ENCODE data around the gene CLN6.
"Not testable (repeated sequence)": the region's sequence is repeated elsewhere in the genome, so short reads cannot be mapped to it uniquely, and the experiment has no call there.

The CLN6 gene

DNA sequence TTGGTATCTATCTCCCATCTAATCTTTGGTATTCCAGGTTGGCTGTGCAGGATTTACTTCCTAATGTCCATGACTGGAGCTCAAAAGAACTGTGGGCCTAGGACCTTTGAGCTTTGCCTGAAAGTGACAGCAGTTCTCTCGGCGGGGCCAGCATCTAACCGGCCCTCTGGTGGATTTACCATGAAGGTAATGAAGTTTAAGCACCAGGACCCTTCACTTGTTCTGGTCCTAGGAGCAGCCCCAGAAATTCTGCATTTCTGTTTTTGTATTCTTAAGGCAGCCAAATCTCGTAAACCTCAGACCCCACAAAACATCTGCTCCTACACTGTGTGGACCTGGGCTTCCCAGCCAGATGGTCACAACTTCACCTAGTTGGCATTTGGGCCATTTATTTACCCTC lies 37.4 kb downstream of the CLN6 start:
- no peak for DNase-seq (ENCODE audit: low read depth in 2 of 3, low spot score in 2 of 3)

DNA sequence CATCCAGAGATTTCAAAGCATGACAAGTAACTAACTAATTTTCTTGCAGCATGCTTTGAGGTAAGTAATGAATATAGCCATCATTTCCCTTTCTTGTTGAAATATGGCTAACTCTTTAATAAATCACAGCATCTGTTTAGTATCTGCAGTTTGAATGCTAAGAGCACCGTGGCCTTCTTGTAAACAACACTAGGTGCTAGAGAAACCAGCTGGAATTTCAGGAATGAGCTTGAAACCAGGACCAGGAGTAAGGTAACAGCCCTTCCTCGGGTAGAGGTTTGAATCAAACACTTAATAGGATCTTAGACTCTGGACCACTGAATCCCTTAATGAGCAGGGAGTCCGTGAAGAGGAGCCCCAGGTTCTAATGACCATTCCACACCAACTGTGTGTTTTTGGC lies 38.0 kb downstream of the CLN6 start:
- no peak for DNase-seq (ENCODE audit: low read depth in 2 of 3, low spot score in 2 of 3)

DNA sequence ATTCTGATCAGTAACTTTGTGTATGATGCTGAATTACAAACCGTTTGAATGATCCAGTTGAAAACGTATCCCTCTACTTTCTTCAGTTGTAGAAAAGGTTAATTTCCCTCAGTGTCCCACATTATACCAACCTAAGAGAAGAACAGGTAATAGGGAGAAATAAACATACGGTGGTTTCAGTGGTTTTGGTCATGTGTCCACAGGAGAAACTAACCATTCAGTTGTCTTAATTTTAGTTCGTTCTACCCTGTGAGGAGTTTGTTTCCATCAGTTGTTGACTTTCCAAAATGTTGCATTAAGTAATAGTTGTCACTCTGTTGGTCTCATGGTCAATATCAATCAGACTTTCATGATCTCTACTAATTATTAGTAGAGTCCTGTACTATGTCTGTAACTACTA lies 39.5 kb downstream of the CLN6 start:
- DNase-seq (ENCODE audit: low read depth in 2 of 3, low spot score in 2 of 3): no peak

DNA sequence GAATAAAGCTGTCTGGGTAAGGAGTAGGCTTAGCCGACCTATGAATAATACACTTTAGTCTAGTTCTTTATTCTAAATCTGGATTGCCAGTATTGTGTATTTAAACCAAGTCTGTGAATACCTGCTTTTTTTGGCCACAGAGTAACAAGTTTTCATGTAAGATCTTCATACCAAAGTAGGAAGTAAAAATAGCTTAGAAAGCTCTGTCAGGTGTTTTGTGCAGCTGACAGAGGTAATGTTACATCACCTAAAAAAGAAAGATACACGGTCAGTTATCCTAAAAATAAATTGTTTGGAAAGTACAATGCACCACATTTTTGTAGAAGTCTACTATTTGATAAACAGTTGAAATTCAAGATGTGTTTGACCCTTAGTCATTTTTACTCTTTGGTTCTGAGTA lies 40.9 kb downstream of the CLN6 start:
- DNase-seq (ENCODE audit: low read depth in 2 of 3, low spot score in 2 of 3): no peak

DNA sequence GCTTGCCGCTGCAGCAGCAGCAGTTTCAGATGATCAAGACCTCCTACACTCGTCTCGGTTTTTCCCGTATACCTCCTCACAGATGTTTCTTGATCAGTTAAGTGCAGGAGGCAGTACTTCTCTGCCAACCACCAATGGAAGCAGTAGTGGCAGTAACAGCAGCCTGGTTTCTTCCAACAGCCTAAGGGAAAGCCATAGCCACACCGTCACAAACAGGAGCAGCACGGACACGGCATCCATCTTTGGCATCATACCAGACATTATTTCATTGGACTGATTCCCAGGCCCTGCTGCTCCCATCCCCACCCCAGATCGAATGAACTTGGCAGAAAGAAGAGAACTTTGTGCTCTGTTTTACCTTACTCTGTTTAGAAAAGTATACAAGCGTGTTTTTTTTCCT lies 42.0 kb downstream of the CLN6 start:
- no peak for DNase-seq (ENCODE audit: low read depth in 2 of 3, low spot score in 2 of 3)

DNA sequence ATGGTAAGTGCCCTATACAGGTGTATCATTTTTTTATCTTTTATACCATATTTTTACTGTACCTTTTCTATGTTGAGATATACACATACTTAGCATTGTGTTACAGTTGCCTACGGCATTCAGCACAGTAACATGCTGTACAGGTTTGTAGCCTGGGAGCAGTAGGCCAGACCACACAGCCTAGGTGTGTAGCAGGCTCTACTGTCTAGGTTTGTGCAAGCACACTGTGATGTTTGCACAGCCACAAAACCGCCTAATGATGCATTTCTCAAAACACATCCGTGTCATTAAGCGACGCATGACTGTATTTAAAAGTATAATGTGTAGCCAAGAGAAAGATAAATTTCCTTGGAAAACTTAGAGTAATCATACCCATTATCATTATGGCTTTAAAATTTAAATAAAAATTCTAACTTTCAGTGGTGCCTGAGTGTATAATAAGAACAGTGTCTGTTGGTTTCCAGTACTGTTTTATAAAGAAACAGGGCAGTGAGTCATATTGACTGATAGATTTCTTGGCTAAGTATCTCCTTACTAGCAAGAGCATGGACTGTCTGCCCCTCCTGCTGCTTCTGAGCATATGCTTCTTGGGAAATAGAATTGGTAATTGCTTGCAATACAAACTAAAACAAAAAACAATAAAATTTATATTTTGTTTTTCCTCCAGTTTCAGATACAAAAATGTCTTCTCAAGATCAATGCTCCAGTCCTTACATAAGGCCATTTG lies 42.7 kb downstream of the CLN6 start:
- no peak for DNase-seq (ENCODE audit: low read depth in 2 of 3, low spot score in 2 of 3)

DNA sequence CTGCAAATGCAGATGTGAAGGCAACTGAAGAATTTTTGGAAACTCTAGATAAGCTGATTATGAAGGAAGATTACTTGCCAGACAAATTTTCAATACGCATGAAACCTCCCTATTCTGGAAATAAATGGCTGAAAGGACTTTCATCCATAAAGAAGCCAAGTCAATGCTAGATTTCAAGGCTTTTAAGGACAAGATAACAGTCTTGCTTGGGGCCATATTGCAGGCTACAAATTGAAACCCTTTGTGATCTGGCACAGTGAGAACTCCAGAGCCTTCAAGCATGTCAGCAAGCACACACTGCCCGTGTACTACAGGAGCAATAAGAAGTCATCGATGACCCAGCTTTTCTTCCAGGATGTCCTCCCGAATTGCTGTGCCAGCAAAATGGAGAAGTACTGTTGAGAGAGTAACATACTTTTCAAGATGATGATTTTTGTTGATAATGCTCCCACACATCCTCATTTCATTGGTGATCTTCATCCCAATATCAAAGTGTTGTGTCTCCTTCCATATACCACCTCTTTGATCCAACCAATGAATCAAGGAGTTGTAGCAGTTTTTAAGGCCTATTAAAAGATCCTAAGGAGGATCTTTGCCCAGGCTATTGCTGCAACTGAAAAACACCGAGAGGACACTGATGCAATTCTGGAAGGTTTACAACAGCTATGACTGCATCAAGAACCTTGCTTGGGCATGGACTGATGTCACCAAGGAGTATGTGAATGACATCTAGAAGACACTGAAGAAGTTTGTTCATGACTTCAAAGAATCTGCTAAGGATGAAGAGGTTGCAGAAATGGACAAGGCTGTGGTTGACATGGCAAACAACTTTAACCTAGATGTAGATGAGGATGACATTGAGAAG lies 44.7 kb downstream of the CLN6 start:
- DNase-seq (ENCODE audit: low read depth in 2 of 3, low spot score in 2 of 3): no peak

DNA sequence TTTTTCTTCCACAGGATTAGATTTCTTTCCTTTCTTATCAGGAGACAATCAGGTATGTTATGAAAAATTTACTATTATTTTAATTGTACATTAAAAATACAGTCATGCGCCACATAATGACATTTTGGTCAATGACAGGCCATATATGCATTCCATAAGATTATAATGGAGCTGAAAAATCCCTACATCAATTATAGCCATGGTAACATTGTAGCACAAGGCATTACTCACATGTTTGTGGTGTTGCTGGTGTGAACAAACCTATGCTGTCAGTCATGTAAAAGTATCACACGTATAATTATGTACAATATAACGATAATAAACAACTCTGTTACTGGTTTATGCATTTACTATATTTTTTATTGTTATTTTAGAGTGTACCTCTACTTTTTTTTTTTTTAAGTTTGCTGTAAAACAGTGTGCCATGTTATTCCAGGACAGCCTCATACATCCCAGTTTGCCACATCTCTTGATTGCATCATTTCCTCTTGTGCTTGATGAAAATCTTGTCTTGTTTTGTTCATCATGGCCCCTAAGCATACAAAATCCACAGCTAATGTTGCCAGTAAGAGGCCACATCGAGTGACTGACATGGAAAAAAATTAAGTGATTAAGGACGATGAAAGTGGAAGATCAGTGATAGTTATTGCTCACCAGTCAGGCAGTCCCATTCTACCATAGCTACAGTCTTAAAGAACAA lies 45.8 kb downstream of the CLN6 start:
- no peak for DNase-seq (ENCODE audit: low read depth in 2 of 3, low spot score in 2 of 3)

DNA sequence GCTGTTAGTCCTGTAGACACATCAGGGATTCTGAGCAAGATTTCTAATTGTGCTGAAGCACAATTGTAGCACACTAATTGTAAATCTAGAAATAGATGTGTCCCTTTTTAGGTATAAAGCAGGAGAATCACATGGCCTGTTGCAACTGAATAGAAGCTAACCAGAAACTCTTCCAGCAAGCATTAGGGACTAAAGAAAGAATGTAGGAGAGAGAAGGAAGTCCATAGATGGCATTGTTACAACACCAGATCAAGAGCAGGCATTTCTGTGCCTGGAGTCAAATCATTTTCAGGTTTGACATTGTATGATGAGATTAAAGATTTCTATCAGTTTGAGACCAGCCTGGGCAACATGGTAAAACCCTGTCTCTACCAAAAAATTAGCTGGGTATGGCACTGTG lies 51.8 kb downstream of the CLN6 start:
- no peak for DNase-seq (ENCODE audit: low read depth in 2 of 3, low spot score in 2 of 3)

DNA sequence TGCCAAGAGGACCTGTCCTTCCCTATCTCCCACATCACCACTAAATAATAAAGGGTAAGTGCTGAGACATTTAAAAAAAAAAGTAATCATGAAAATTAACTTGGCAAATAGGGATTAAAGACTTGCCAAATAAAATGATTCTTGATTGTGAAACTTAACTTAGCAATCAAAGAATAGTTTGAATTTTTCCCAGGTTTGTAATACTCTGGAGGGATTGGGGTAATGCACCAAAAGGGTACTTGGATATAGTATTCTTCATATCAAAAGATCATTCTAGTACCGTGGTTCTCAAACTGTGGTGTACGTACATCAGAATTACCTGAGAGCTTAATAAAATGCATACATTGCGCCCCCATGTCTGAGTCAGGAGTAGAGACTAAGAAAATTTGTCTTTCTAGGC lies 52.9 kb downstream of the CLN6 start:
- no peak for DNase-seq (ENCODE audit: low read depth in 2 of 3, low spot score in 2 of 3)

DNA sequence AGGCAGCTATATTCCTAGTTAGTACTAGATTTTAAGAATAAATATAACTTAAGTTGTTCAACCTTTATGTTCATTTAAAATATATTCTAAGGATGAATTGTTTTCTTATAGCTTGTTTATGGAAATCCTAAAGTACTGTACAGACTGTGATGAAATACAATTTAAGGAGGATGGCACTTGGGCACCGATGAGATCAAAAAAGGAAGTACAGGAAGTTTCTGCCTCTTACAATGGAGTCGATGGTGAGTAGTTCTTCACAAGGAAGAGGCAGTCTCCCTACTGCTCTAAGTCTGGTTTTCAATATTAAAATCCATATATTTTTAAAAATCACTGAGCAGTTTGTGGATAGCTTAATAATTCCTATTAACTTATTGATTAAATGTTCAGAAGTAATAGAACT lies 54.0 kb downstream of the CLN6 start:
- no peak for DNase-seq (ENCODE audit: low read depth in 2 of 3, low spot score in 2 of 3)

DNA sequence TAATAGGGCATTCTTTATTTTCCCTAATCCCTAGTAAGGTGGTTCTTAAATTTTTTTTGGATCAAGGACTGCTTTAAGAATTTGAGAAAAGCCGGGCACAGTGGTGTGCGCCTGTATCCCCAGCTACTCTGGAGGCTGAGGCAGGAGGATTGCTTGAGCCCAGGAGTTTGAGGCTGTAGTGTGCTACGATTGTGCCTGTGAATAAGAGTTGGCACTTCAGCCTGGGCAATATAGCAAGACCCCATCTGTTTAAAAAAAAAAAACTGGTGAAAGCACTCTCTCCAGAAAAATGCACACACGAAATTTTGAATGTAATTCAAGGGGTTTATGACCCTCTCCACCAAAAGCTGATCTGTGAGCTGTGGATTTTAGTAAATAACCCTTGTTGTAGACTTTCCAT lies 56.4 kb downstream of the CLN6 start:
- no peak for DNase-seq (ENCODE audit: low read depth in 2 of 3, low spot score in 2 of 3)

DNA sequence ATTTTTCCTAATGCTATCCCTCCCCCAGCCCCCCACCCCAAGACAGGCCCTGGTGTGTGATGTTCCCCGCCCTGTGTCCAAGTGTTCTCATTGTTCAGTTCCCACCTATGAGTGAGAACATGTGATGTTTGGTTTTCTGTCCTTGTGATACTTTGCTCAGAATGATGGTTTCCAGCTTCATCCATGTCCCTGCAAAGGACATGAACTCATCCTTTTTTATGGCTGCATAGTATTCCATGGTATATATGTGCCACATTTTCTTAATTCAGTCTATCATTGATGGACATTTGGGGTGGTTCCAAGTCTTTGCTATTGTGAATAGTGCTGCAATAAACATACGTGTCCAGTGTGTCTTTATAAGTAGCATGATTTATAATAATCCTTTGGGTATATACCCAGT lies 57.5 kb downstream of the CLN6 start:
- DNase-seq (ENCODE audit: low read depth in 2 of 3, low spot score in 2 of 3): not testable (repeated sequence)

DNA sequence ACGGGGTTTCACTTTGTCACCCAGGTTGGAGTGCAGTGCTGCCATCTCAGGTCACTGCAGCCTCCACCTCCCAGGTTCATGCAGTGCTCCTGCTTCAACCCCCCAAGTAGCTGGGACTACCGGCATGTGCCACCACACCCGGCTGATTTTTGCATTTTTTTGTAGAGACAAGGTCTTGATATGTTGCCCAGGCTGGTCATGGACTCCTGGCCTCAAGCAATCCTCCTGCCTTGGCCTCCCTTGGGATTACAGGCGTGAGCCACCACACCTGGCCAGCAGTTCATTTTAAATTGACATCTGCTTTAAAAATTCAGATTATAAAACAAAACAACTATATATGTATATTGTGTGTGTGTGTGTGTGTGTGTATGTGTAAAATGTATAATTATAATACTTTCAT lies 62.7 kb downstream of the CLN6 start:
- no peak for DNase-seq (ENCODE audit: low read depth in 2 of 3, low spot score in 2 of 3)

DNA sequence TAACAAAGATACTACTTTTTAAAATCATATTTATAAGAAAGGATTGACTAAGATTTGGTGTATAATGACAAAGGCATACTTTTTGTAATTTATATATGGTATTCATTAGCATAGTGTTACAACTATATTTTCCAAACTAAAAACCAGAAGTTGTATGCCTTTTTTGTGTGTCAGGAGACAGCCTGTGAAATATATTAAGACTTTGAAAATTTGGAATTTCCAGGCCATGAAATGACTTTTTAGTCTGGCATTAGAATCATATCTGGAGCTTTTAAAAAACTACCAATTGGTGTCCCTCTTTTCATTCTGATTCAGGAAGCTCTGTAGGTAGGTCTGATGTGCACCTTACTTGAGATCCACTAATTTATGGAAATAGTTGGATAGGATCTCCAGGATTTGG lies 66.3 kb downstream of the CLN6 start:
- DNase-seq (ENCODE audit: low read depth in 2 of 3, low spot score in 2 of 3): no peak

DNA sequence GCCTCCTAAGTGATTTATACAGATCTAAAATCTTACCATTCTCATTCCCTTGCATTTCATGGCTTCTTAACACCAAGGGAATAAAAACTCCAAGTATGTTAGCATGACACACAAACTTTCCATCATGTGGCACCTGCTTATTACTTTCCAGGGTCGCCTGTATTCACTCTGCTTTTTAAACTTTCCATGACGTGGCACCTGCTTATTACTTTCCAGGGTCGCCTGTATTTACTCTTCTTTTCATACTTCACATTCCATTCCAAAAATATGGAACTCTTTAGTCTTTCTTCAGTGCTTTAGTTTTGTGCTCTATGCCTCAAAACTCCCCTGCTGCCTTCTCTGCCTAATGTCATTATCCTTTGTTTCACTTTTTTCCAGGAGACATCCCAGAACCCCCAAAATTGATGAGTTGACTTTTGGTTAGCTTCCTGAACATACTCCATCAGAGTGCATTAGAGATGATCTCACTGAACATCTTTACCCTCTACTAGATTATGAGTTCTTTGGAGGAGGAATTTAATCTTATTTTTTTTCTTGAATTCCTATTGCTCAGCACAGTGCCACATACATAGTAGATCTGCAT lies 71.4 kb downstream of the CLN6 start:
- DNase-seq (ENCODE audit: low read depth in 2 of 3, low spot score in 2 of 3): no peak

DNA sequence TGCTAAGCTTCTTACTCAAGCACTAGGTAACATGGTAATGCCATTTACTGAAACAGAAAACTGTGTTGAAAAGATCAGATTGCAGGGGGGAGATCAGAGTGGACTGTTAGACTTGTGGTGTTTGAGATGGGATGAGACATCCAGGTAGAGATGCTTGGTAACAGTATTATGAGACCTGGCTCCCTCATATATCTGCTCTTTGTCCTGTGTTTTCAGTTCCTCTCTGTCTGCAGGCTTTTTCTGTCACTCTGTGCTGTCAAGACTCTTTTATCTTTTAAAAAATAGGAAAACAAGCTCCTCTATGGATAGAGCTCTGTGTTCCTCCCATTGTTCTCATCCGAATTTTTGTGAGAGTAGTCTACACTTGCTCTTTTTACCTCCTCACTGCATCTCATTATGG lies 72.5 kb downstream of the CLN6 start:
- no peak for DNase-seq (ENCODE audit: low read depth in 2 of 3, low spot score in 2 of 3)
